HG02759 (cell line): ENCODE data around the gene KMT2E.
"Not testable (repeated sequence)": the region's sequence is repeated elsewhere in the genome, so short reads cannot be mapped to it uniquely, and the experiment has no call there.

Source experiments
- ATAC-seq: cut with Tn5 transposase; IDR thresholded peaks from one replicate; pipeline ENCODE4 v1.9.1; 2021; ENCODE audit warnings: mild to moderate bottlenecking, moderate library complexity; ENCODE audit not compliant: unreplicated experiment

Gene KMT2E

GRCh38 chr7:104981672-104982037, 32.4 kb upstream of the KMT2E start:
- no peak for ATAC-seq

DNA sequence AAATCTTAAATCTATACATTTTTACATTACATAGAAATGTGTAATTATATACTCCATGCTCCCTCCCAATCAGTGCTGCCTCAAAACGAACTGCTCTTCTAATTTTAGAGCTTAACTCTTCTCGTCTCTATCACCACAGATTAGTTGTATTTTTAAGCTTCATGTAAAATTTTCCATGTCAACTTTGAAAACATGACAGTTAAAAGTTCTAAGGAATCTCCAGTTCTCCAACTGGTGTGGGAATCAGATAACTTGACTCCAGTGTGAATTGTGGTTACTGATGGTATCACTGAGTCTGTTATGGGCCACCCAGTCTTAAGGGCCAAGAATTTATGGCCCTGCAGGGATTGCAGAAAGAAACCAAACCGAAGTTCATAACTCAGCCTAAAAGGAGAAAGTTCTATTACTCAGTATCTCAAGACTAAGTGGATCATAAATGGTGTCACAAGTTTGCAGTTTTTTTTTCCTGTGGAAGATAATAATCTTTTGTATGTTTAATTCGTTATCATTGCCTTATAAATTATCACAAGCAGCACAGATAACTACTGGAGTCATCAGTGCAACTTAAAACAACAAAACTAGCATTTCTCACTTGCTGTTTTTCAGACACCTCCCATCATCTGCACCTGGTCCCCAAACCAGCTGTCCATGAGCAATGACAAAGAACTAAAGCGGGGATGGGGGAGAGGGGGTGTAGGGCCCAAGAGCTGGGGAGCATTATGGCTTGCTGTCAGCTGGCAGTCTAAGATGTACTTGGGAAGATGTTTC, 31.5 kb upstream of the KMT2E start:
- no peak for ATAC-seq

GRCh38 chr7:104983076-104983577, 30.9 kb upstream of the KMT2E start:
- ATAC-seq = no peak

DNA sequence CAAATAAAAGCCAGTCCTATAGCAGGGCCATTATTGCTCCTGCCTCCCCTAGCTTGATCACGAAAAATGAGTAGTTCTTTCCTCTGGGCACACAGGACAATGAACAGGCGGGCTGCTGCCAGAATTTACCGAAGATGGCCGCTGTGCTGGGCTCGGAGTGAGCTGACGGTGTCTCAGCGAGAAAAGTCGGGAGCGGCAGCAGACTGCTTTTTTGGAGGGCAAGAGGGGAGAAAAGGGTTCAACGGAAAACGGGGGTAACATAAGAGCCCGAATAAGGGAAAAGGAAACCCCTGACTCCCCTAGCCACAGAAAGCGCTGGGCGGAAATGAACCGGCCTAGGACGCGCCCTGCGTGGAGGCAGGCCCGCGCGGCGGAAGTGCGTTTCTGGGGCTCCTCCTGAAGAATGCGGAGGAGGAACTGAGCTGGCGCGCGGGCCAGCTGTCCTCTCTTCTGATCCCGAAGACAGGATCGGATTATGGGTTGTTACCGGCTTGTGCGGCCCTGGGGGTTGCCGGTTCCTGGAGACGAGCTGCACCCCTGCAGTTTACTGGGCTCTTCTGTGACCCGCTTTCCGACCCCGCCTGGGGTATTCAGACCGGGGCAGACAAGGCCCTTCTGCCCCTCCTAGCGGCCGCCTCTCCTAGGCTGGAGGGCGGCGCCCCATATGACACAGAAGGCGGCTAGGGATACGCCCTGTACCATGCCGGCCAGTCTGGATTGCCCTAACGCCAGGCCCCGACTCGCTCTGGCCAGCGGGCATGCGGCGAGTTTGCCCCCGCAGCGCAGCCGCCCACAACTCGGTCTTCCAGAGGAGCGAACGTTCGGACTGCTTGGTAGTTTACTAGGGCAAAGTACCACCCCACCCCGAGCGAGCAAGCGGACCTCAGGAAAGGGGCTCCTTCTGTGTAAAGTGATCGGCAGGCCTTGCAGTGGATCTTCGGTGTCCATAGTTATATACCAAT, 30.1 kb upstream of the KMT2E start:
- ATAC-seq = peak; percentile 91

GRCh38 chr7:104984585-104985258, 29.3 kb upstream of the KMT2E start:
- ATAC-seq = no peak

DNA sequence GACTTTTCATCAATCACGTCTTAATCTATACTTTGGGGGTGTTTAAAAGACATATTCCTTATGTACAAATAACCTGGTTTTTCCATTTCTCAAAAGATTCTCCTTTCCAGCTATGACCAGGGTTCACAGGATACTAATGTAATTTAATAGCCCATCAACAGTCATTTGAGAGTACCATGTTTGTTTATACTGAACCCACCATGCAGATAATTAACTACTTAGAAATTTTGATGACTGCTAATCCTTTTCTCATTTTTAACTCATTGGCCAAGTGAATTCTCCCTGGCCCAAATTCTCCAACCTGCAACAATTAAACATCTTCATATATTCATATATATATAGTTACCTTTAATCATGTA, 28.8 kb upstream of the KMT2E start:
- no peak for ATAC-seq

DNA sequence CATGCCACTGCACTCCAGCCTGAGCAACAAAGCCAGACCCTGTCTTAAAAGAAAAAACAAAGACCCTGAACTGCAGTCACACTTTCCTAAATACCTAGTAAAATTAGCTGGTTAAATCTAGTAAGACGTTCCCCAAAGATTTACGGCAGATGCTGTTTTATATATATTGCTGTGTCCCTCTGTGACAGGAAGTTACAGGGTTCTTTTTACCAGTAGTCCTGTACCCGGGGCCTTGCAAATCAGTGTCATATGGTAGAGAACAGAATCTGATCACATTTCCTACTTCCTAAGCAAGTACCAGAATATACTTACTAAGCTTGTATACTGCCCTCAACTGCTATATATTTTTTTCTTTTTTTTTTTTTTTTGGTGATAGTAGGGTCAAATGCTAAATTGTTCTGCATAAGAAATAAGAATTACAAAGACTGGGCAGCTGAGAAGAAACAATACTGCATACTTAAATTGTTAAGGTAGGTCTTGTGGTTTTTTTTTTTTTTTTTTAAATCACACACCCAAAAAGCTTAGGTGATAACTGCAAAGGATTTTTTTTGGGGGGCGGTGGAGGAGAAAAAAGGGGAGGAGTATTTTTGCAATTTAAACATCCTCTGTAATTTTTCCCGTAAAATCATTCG, 27.3 kb upstream of the KMT2E start:
- ATAC-seq = no peak

DNA sequence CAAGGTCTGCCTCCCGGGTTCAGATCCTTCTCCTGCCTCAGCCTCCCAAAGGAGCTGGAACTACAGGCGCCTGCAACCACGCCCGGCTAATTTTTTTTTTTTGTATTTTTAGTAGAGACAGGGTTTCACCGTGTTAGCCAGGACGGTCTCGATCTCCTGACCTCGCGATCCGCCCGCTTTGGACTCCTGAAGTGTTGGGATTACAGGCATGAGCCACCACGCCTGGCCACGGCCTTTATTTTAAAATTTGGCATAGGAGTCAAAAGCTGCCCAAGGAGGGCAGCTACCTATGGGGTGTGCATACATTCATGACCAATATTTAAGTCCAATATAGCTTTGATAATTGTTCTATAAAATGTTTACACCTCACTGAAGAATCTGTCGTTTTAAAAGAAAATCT, 26.6 kb upstream of the KMT2E start:
- ATAC-seq = not testable (repeated sequence)

GRCh38 chr7:104990983-104991382, 23.0 kb upstream of the KMT2E start:
- no peak for ATAC-seq

DNA sequence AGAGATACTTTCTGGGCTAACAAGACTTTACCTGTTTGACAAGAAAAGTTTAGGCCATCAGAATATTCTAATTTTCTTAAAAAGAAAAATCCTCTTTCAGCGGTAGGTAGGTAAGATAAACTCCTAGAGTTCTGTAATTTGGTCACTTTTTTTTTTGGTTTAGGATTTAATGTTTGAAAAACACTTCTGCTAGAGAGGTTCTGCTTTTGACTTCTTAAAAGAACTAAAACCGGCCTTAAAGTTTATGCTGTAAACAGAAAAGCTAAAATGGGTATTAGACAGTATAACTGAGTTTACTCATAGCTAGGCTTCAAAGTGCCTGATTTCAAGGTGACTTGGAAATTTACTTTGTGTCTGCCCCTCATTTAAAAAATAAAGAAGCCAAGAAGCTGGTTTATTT, 21.7 kb upstream of the KMT2E start:
- no peak for ATAC-seq

GRCh38 chr7:104993217-104993862, 20.7 kb upstream of the KMT2E start:
- ATAC-seq = no peak

DNA sequence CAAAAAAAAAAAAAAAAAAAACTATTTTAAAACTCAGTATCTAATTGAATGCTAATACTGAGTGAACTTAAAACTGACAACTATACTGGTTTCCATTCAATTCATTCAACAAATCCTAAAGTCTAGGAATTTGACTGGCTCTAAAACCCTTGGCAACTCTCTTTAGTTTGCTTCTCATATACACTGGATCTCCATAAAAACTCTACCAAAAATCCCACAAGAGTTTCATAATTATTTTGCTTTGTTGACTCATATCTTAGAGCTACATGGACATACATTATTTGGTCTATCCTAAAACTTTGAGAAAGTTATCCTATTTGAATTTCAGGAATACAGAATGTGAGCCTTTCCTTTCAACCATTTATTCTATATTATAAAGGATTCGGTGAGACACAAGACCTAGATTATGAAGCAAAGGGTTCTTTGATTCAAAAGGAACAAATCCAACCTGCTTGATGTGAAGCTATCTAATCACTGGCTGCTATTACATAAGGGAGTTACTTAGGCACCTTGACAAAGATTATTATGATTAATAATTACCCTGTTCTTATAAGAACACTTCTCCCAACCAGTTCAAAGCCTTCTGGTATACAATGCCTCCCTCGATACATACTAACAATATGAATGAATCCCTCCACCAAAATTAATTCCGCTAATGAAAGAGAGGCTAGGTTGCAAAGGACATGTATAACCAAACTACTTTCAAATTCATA, 15.8 kb upstream of the KMT2E start:
- no peak for ATAC-seq

DNA sequence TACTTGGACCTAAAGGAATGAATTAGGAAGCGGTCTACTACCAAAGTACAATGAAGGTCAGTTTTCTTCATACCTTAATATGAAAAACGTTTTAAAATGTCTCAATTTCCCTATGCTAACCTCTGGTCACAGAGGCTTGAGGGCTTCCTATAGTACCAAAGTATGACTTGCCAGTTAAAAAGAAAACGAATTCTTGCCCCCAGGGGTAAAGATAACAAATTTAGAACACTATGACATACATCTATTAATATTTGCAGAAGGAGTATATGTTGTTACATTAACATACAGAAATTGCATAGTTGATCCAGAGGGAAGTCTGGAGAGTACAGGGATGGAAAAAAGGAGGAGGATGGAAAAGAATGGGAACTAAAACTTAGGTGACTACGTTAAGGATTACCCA, 13.8 kb upstream of the KMT2E start:
- ATAC-seq = no peak

DNA sequence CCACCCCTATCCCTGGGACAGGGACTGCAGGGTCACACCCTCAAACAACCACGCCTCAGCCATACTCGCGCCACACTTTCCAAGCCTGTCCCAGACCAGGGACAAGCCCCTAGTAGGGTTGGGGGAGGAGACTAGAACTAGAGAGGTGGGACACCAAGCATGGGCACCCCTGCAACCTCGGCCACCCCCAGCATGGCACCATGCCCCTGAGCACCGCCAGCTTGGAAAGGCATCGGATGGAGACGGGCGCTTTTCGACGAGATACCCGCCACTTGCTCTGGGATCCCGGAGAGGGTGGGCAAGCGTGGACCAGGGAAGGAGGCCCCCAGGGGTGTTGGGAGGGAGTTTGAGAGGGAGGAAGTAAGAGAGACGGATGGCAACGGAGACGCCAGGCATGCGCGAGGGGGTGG, 13.1 kb upstream of the KMT2E start:
- no peak for ATAC-seq

- no peak for ATAC-seq
Observed at GRCh38 chr7:105001652-105002184, 12.3 kb upstream of the KMT2E start.

- no peak for ATAC-seq
Observed at GRCh38 chr7:105003275-105003674, 10.7 kb upstream of the KMT2E start.

GRCh38 chr7:105003872-105004510, 10.0 kb upstream of the KMT2E start:
- no peak for ATAC-seq

DNA sequence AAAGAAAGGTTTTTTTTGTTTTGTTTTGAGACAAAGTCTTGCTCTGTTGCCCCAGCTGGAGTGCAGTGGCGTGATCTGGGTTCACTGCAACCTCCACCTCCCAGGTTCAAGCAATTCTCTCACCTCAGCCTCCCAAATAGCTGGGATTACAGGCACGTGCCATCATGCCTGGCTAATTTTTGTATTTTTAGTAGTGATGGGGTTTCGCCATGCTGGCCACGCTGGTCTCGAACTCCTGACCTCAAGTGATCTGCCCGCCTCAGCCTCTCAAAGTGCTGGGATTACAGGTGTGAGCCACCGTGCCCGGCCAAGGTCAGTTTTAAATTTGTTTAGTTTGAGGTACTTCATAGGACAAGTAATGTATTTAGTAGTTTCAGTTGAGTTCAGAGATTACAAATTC, 9.0 kb upstream of the KMT2E start:
- not testable (repeated sequence) for ATAC-seq

GRCh38 chr7:105005486-105005885, 8.5 kb upstream of the KMT2E start:
- ATAC-seq = not testable (repeated sequence)
